SK-N-SH (cell line): ENCODE data around the gene MAP7. TPM values are rescaled to one million over a fixed set of nuclear protein-coding genes. Genes with fewer than 3 reads are reported as not detected.

Source experiments
- CTCF ChIA-PET: fragments of 300-600, 350-600 bp; formaldehyde crosslinking; extraction: SDS; loops from one replicate; lab custom pipeline; 2021; lab: Yijun Ruan, JAX
- POLR2A ChIA-PET: fragments of 350-600 bp; sonication (Branson Sonifier 250); formaldehyde crosslinking; extraction: SDS; loops from one replicate; lab custom pipeline; 2020; ENCODE audit warnings: antibody characterized with exemption, inconsistent platforms; lab: Yijun Ruan, JAX
- DNase-seq: peaks from one replicate; pipeline ENCODE4 v3.0.0; 2012
- H2AFZ ChIP-seq: fragments of 200-600 bp; sonication (generic); 2 replicates; pipeline ENCODE4 v1.8.1; 2016; ENCODE audit warnings: antibody characterized with exemption, mild to moderate bottlenecking, low read depth
- H3F3A ChIP-seq: fragments of 200-600 bp; sonication (generic); replicated peaks from 2 replicates; pipeline ENCODE3; 2016; ENCODE audit warnings: antibody characterized with exemption, mild to moderate bottlenecking; ENCODE audit not compliant: insufficient read depth
- H3K27ac ChIP-seq, 2 experiments: fragments of 200-500 bp in 1 of 2; fragments of 200-600 bp in 1 of 2; sonication (Bioruptor generic) in 1 of 2; sonication (generic), shearing (Covaris generic) in 1 of 2; 2 replicates each; pipeline versions ENCODE4 v1.5.1 to v1.6.1; 2014 to 2016; ENCODE audit warnings: low read depth in 2 of 2, inconsistent platforms in 1 of 2, low read length in 1 of 2, mild to moderate bottlenecking in 1 of 2, mixed read lengths in 1 of 2
- H3K27me3 ChIP-seq: fragments of 200-600 bp; sonication (generic), shearing (Covaris generic); 2 replicates; pipeline ENCODE4 v1.6.1; 2016; ENCODE audit warnings: mixed run types; ENCODE audit not compliant: insufficient read depth
- H3K36me3 ChIP-seq, 2 experiments: fragments of 200-500 bp in 1 of 2; fragments of 200-600 bp in 1 of 2; sonication (Bioruptor generic) in 1 of 2; sonication (generic) in 1 of 2; replicated peaks in 1 of 2; 2 replicates each; pipeline versions ENCODE3 to v1.5.1; 2014 to 2016; ENCODE audit warnings: low read length in 1 of 2, mild to moderate bottlenecking in 1 of 2; ENCODE audit not compliant: insufficient read depth in 2 of 2, control insufficient read depth in 1 of 2
- H3K4me1 ChIP-seq, 2 experiments: fragments of 200-500 bp in 1 of 2; fragments of 200-600 bp in 1 of 2; sonication (Bioruptor generic) in 1 of 2; sonication (generic), shearing (Covaris generic) in 1 of 2; 2 replicates each; pipeline versions ENCODE4 v1.5.1 to v1.6.1; 2014 to 2016; ENCODE audit warnings: low read depth in 1 of 2, low read length in 1 of 2, mixed run types in 1 of 2; ENCODE audit not compliant: insufficient read depth in 2 of 2, control insufficient read depth in 1 of 2
- H3K4me2 ChIP-seq: fragments of 200-600 bp; sonication (generic), shearing (Covaris generic); 2 replicates; pipeline ENCODE4 v1.6.1; 2017; ENCODE audit warnings: mixed run types
- H3K4me3 ChIP-seq, 2 experiments: fragments of 200-500 bp in 1 of 2; fragments of 200-600 bp in 1 of 2; sonication (Bioruptor generic) in 1 of 2; sonication (generic), shearing (Covaris generic) in 1 of 2; 2 replicates each; pipeline versions ENCODE4 v1.5.1 to v1.8.1; 2014 to 2016; ENCODE audit warnings: low read depth in 2 of 2, inconsistent platforms in 1 of 2, low read length in 1 of 2, mild to moderate bottlenecking in 1 of 2, mixed read lengths in 1 of 2, moderate library complexity in 1 of 2
- H3K79me2 ChIP-seq: fragments of 200-600 bp; sonication (generic); 2 replicates; pipeline ENCODE4 v1.8.1; 2017; ENCODE audit warnings: mild to moderate bottlenecking; ENCODE audit not compliant: insufficient read depth
- H3K9ac ChIP-seq: fragments of 200-600 bp; sonication (generic); 2 replicates; pipeline ENCODE4 v1.6.1; 2017; ENCODE audit warnings: mixed run types
- H3K9me2 ChIP-seq: fragments of 200-600 bp; sonication (generic); 2 replicates; pipeline ENCODE4 v1.6.1; 2017; ENCODE audit warnings: mixed run types
- H3K9me3 ChIP-seq: fragments of 200-600 bp; sonication (generic); 2 replicates; pipeline ENCODE4 v1.6.1; 2017; ENCODE audit warnings: mixed run types, mild to moderate bottlenecking, moderate library complexity
- H4K20me1 ChIP-seq: fragments of 200-600 bp; sonication (generic); 2 replicates; pipeline ENCODE4 v1.6.1; 2017; ENCODE audit warnings: mild to moderate bottlenecking, mixed run types; ENCODE audit not compliant: insufficient read depth
- CHD2 ChIP-seq: fragments of 150-350 bp; IDR thresholded peaks from 2 replicates; pipeline ENCODE4 v1.6.1; 2018; ENCODE audit warnings: low read length; ENCODE audit not compliant: partially characterized antibody
- ELF1 ChIP-seq: IDR thresholded peaks from 2 replicates; pipeline ENCODE4 v1.4.0; 2012
- EP300 ChIP-seq, 2 experiments: IDR thresholded peaks; 2 replicates each; pipeline versions ENCODE4 v1.4.0 to v1.6.1; 2012; ENCODE audit warnings: borderline replicate concordance in 1 of 2, low read depth in 1 of 2, low read length in 1 of 2
- EZH2phosphoT487 ChIP-seq: fragments of 200-600 bp; sonication (generic); IDR thresholded peaks from 2 replicates; pipeline ENCODE4 v1.6.1; 2017; ENCODE audit warnings: low read depth, mixed run types, mild to moderate bottlenecking, antibody characterized with exemption, moderate library complexity, borderline replicate concordance
- FOXM1 ChIP-seq: IDR thresholded peaks from 2 replicates; pipeline ENCODE4 v1.4.0; 2012; ENCODE audit warnings: low read depth, mild to moderate bottlenecking
- GATA2 ChIP-seq: sonication (generic); formaldehyde crosslinking; IDR thresholded peaks from 2 replicates; pipeline ENCODE4 v1.5.0; 2020; ENCODE audit warnings: mild to moderate bottlenecking, missing genetic modification reagents
- JUND ChIP-seq: IDR thresholded peaks from 2 replicates; pipeline ENCODE4 v1.4.0; 2012
- MAX ChIP-seq: IDR thresholded peaks from 2 replicates; pipeline ENCODE4 v1.4.0; 2012; ENCODE audit warnings: low read depth
- MEF2A ChIP-seq: IDR thresholded peaks from 2 replicates; pipeline ENCODE4 v1.4.0; 2012; ENCODE audit warnings: low read depth, borderline replicate concordance
- NFIC ChIP-seq: IDR thresholded peaks from 2 replicates; pipeline ENCODE4 v1.4.0; 2012; ENCODE audit warnings: borderline replicate concordance
- NRF1 ChIP-seq: IDR thresholded peaks from 2 replicates; pipeline ENCODE4 v1.6.1; 2012; ENCODE audit warnings: low read depth, mild to moderate bottlenecking, low read length
- PBX3 ChIP-seq: IDR thresholded peaks from 2 replicates; pipeline ENCODE4; 2012
- RAD21 ChIP-seq: IDR thresholded peaks from 2 replicates; pipeline ENCODE4 v1.6.1; 2012; ENCODE audit warnings: mild to moderate bottlenecking, low read length
- RCOR1 ChIP-seq: fragments of 150-350 bp; IDR thresholded peaks from 2 replicates; pipeline ENCODE4 v1.6.1; 2017; ENCODE audit warnings: antibody characterized with exemption, low read length
- REST ChIP-seq: IDR thresholded peaks from 2 replicates; pipeline ENCODE4 v1.6.1; 2012; ENCODE audit warnings: mild to moderate bottlenecking, low read depth, low read length, moderate library complexity
- RXRA ChIP-seq: IDR thresholded peaks from 2 replicates; pipeline ENCODE4 v1.4.0; 2012; ENCODE audit warnings: low read depth, mild to moderate bottlenecking, borderline replicate concordance
- SIN3A ChIP-seq: IDR thresholded peaks from 2 replicates; pipeline ENCODE4 v1.6.1; 2012; ENCODE audit warnings: low read depth, mild to moderate bottlenecking, low read length, moderate library complexity, borderline replicate concordance
- TAF1 ChIP-seq: IDR thresholded peaks from 2 replicates; pipeline ENCODE4 v1.6.1; 2012; ENCODE audit warnings: low read depth, mild to moderate bottlenecking, low read length, moderate library complexity, borderline replicate concordance
- USF2 ChIP-seq: fragments of 150-350 bp; IDR thresholded peaks from 2 replicates; pipeline ENCODE4 v1.6.1; 2017; ENCODE audit warnings: antibody characterized with exemption, low read length, low read depth, borderline replicate concordance
- WGBS: methylation state at CpG from one replicate; pipeline ENCODE4 v1.1.6; 2017; ENCODE audit warnings: low lambda C conversion rate; 5-methylcytosine and 5-hydroxymethylcytosine counted together
- polyA plus RNA-seq, 3 experiments: library from polyadenylated mRNA; depleted of rRNA; stranded (reverse); fragments of >200 nt; gene quantifications; 2 replicates each; pipeline ENCODE4 v1.2.3, GENCODE V29; 2012

The MAP7 gene
- polyA plus RNA-seq, 1 of the 3 experiments (the other 2 are of a cell fraction) = 0.76 TPM

- H3K27ac ChIP-seq = no peak overlapping the region
- no peak for TF ChIP-seq MAX
- TF ChIP-seq EP300 (IDR thresholded peaks at IDR 0.05; ENCODE audit: borderline replicate concordance in 1 of 2, low read depth in 1 of 2, low read length in 1 of 2) = no peak
- TF ChIP-seq REST = no peak
- no peak for TF ChIP-seq NRF1
- no peak for TF ChIP-seq GATA2 (CRISPR knock-in tag)
- no peak for TF ChIP-seq MEF2A
- no peak for TF ChIP-seq TAF1
- TF ChIP-seq PBX3 = no peak
- TF ChIP-seq CHD2 = no peak
- TF ChIP-seq RAD21 = no peak
- TF ChIP-seq RCOR1 = no peak
- TF ChIP-seq ELF1 = no peak
- no peak for TF ChIP-seq FOXM1
- no peak for TF ChIP-seq RXRA
- no peak for TF ChIP-seq USF2
- TF ChIP-seq JUND = no peak
- no peak for TF ChIP-seq SIN3A
- no peak for TF ChIP-seq NFIC
- no peak for TF ChIP-seq EZH2phosphoT487
- TF ChIP-seq, all 33 proteins: peak for 0
- Histone ChIP-seq H3K9me2 (no peaks in the 10 kb centered on the region), H3K27me3 (no peaks in the 10 kb centered on the region), H3K4me3 (no peak overlapping the region), H3K4me1 (no peaks in the 10 kb centered on the region; a peak in 1 of 4 replicates), H2AFZ (no peak overlapping the region), H4K20me1 (no peaks in the 10 kb centered on the region), H3K36me3 (no peaks in the 10 kb centered on the region), H3K79me2 (no peaks in the 10 kb centered on the region), H3F3A (no peaks in the 10 kb centered on the region), H3K9me3 (no peaks in the 10 kb centered on the region), H3K4me2 (no peak overlapping the region), H3K9ac (no peak overlapping the region)
- DNase-seq = no peak
- POLR2A ChIA-PET = no interaction called here
- WGBS = 99% methylated on average over 3 of the region's 3 CpGs
- CTCF ChIA-PET = interaction anchor here (0.8 to 2.5 kb wide), 5 partner anchors 10 to 213 kb away, joined by 3 to 6 read pairs (median 3); partner anchors contain the start of gene MAP7
Observed at GRCh38 chr6:136337121-136337520, 213.1 kb downstream of the MAP7 start.
